Measurements from ENCODE around the gene KIF2A. TPM values are rescaled to one million over a fixed set of nuclear protein-coding genes. Genes with fewer than 3 reads are reported as not detected.

KIF2A gene
- total and polyA plus RNA-seq, 9 of the 15 experiments (the other 6 are each of a cell fraction or from before 2014, with no cell fraction given): 42.6 to 126 (median 77.6) TPM

GRCh38 chr5:62432621-62433064, 126.6 kb downstream of the KIF2A start (continued):
- TF ChIP-seq MNT (conservative IDR thresholded peaks at IDR 0.05) (peak in 1 of 2 experiments; percentile 34; a peak in 1 of 4 replicates), KLF6 (CRISPR knock-in tag; IDR thresholded peaks at IDR 0.05; ENCODE audit: borderline replicate concordance) (no peak), ARID1B (IDR thresholded peaks at IDR 0.05) (peak; percentile 71), ARNT (IDR thresholded peaks at IDR 0.05) (0 out of 4 replicates have a peak, but pooled peaks of 1 of the 2 experiments have one; percentile 27), PYGO2 (tag; IDR thresholded peaks at IDR 0.05) (no peak), EWSR1 (IDR thresholded peaks at IDR 0.05; ENCODE audit: borderline replicate concordance, low read depth, partially characterized antibody) (no peak), GABPB1 (CRISPR knock-in tag; IDR thresholded peaks at IDR 0.05) (no peak), FOSL1 (tag; conservative IDR thresholded peaks at IDR 0.05) (0 out of 2 replicates have a peak, but pooled peaks have one; percentile 14), ZFP36 (IDR thresholded peaks at IDR 0.05; ENCODE audit: low read depth, low read length, partially characterized antibody) (no peak), ZNF644 (tag; IDR thresholded peaks at IDR 0.05; ENCODE audit: low read depth) (no peak), ZNF277 (CRISPR knock-in tag; IDR thresholded peaks at IDR 0.05; ENCODE audit: borderline replicate concordance) (no peak), OTX1 (CRISPR knock-in tag; IDR thresholded peaks at IDR 0.05) (no peak), TFAM (CRISPR knock-in tag; conservative IDR thresholded peaks at IDR 0.05) (no peak), ZNF197 (CRISPR knock-in tag; IDR thresholded peaks at IDR 0.05; ENCODE audit: low read depth) (peak; percentile 80; the same call in 1 of the 2 replicates), DLX4 (CRISPR knock-in tag; IDR thresholded peaks at IDR 0.05) (no peak), MAZ (CRISPR knock-in tag; conservative IDR thresholded peaks at IDR 0.05 in 1 of 2, IDR thresholded peaks at IDR 0.05 in 1 of 2) (0 out of 4 replicates have a peak, but pooled peaks of 1 of the 2 experiments have one; percentile 14), ZNF124 (CRISPR knock-in tag; IDR thresholded peaks at IDR 0.05) (no peak), FOXP1 (CRISPR knock-in tag; IDR thresholded peaks at IDR 0.05) (0 out of 2 replicates have a peak, but pooled peaks have one; percentile 57), ZNF584 (CRISPR knock-in tag; IDR thresholded peaks at IDR 0.05; ENCODE audit: low read depth) (no peak), HES1 (IDR thresholded peaks at IDR 0.05; ENCODE audit: low read depth) (0 out of 2 replicates have a peak, but pooled peaks have one; percentile 22), POLR2A (conservative IDR thresholded peaks at IDR 0.05) (no peak), MEF2A (IDR thresholded peaks at IDR 0.05; ENCODE audit: control insufficient read depth, low read depth, low read length) (no peak), MXI1 (IDR thresholded peaks at IDR 0.05; ENCODE audit: low read depth, low read length) (no peak), ZNF589 (CRISPR knock-in tag; IDR thresholded peaks at IDR 0.05; ENCODE audit: low read depth) (peak; percentile 12; the same call in 1 of the 2 replicates), SMARCE1 (IDR thresholded peaks at IDR 0.05) (peak; percentile 39), HDAC3 (IDR thresholded peaks at IDR 0.05; ENCODE audit: borderline replicate concordance, partially characterized antibody) (peak; percentile 34), GABPB2 (CRISPR knock-in tag; conservative IDR thresholded peaks at IDR 0.05) (no peak)
